Activated CD4-positive, CD25-positive, alpha-beta regulatory T cell (primary cell): Measurements from ENCODE around the gene CA6.
"Not testable (repeated sequence)": the region's sequence is repeated elsewhere in the genome, so short reads cannot be mapped to it uniquely, and the experiment has no call there.

Experiments
- DNase-seq, 4 experiments: peaks; one replicate each; lab custom pipeline; 2025; lab: John Stamatoyannopoulos, UW

Gene CA6

DNA sequence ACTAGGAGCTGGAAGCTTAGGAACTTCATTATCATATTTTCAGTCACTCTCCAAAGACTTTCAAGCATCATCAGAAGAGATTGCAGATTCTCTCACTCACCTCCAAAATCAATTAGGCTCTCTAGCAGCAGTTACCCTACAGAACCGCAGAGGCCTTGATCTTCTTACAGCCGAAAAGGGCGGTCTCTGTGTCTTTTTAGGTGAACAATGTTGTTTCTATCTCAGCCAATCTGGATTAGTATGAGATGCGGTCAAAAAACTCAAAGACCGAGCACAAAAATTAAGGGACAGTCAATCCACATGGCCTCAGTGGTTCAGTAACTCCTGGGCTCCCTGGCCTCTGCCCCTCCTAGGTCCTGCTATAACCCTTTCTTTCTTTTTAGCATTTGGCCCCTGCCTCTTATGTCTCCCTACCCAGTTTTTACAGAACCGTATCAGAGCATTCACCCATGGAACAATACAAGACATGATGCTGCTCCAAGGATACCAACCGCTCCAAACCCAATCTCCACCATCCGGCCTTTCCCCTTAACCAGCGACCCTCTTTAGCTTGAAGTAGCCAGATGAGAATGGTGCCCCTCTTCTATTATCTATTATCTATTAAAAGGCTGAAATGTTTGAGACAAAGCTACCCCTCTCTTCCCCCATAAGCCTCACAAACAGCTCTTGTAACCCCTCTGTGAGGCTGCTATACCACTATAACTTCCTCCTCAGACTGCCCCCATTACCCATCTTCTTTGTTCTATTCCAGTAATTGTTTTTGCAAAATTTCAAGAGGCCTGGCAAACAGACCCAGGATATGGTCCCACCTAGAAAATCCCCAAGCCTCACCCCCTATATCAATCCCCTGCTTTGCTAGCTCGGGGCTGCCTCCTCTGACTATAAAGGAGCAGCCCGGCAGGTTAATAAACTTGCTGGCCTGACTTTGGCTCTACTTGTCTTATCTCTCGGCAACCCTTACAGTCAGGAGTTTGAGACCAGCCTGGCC, 18.7 kb upstream of the CA6 start:
- no peak for DNase-seq

- no peak for DNase-seq
These were observed 15.6 kb upstream of the CA6 start for GRCh38 chr1:8930116-8930515.

- not testable (repeated sequence) for DNase-seq
These were observed 8.6 kb upstream of the CA6 start for GRCh38 chr1:8937051-8937450.

DNA sequence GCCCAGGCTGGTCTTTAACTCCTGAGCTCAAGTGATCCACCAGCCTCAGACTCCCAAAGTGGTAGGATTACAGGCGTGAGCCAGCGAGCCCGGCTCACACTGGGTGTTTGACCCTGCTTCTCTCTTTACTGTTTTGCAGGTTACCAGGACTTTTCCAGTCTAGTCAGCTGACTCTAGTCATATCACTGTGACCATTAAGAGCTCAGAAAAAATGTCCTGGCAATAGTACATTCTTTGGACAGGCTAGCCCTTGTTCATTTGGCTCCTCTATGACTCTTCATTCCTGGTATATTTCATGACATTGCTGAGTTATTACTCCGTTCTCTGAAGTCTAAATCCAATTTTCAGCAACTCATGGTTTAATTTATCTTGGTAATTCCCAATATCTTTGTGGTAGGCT, 8.0 kb upstream of the CA6 start:
- DNase-seq, result no peak

GRCh38 chr1:8938232-8938999, 7.3 kb upstream of the CA6 start:
- no peak for DNase-seq

DNA sequence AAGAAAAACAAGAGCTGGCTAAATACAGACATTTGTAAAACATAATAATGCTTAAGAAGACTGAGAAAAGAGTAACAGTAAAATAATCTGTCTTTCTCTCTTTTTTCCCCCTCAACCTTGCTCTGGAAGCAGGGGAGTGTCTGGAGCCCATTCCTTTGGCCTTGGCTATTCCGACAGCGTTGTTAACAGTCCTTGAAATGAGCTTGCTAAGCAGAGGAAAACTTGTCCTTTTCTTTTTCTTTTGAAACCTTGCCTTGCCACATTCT, 6.7 kb upstream of the CA6 start:
- DNase-seq, result no peak

DNA sequence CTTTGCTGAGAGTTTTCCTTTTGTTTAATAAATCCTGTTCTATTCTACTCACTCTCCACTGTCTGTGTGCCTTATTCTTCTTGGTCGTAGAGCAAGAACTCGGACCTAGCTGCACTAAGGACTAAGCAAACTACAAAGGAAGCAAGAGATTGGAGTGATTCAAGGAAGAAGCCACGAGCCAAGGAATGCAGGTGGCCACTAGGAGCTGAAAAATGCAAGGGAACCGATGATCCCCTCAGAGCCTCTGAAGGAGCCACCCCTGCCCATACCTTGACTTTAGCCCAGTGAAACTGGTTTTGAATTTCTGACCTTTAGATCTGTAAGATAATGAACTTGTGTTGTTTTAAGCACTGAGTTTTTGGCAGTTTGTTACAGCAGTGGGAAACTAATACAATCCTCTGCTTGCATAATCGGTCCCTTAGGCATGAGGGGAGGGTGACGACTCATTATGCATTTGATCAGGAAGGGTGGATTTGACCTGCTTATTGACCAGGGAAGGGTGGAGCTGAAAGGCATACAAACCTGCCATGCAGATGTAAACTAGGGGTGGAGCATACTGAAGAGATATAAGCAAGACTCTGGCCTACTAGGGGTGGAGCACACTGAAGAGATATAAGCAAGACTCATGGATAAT, 6.2 kb upstream of the CA6 start:
- no peak for DNase-seq

- DNase-seq, result no peak
These were observed 3.8 kb upstream of the CA6 start for GRCh38 chr1:8941906-8942305.

DNA sequence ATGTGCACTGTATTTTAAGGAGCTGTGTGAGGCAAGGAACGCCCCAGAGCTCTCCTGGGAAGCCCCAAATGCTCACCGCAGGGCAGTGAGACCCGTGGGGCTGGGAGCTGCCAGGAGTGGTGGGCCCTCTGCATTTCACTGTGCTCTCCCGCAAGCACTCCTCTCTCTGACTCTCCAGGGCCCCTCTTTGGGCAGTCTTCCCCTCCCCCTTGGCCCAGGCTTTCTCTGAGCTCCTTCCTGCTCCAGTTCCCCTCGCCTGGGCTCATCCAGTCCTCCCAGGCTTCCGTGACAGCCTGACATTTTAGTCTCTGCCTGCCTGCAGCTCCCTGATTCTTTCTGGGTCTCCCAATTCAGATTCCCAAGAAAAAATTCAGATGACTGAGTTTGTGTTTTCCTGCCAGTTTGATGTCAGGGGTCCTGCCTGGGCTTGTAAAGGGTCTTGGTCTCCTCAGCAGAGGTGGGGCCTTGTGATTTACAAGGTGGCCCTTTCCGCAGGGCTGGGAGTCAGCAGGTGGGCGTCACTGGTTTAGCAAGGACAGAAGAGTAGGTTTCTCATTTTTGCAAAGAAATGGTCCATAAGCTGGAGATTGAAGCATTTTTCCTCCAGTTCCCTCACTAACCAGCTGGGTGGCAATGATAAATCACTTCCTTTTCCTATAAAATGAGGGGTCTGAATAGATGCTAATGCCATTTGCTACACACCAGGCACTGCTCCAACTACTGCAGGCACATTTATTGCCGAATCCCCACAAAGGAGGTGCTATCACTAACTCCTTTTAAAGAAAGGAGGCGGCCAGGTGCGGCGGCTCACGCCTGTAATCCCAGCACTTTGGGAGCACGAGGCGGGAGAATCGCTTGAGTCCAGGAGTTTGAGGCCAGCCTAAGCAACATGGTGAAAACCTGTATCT, 1.9 kb upstream of the CA6 start:
- no peak for DNase-seq

DNA sequence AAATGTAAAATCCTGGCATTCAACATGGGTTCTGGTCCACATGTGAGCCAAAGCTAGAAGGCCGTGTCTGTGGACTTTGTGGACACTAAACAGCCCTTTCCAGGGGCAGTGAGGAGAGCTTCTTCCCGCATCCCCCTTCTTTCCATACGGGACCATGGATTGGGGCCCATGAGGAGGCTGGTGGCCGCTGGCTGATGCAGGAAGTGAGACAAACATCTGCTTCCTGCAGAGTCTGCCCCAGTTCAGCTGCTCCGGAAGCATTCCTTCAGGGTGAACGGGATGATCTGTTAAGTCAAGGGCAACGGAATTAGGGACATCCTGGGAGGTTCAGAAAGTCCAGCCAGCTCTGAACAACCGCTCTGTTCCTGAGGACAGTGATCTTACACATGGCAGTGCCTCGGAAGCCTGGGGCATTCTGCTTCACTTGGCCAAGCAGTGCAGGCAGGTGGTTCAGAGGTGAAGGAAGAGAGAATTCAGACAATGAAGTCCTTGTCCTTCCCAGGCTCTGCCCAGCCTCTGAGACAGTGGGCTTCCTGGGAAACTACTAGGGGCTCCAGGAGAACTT, 1.5 kb downstream of the CA6 start:
- no peak for DNase-seq

GRCh38 chr1:8950309-8950708, 4.6 kb downstream of the CA6 start:
- no peak for DNase-seq

DNA sequence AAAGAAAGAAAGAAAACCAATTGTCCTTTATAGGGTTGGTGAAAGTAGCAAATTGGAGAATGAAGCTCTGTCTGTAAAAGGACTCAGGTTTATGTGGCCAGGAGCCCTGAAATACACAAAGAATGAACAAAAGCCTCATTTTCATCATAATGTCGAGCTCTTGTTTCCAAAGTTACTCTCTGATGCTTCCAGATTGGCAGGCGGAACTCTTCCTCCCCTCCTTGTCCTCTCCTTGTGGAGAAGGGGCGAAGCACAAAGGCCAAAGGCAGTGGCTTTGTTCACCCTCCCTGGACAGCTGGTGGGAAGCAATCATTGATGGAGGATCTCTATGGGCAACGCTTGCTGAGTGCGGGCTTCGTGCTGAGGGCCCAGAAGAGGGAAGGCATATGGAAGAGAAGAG, 5.6 kb downstream of the CA6 start:
- DNase-seq, result no peak

- DNase-seq, result no peak
These were observed 9.7 kb downstream of the CA6 start for GRCh38 chr1:8955406-8955805.

DNA sequence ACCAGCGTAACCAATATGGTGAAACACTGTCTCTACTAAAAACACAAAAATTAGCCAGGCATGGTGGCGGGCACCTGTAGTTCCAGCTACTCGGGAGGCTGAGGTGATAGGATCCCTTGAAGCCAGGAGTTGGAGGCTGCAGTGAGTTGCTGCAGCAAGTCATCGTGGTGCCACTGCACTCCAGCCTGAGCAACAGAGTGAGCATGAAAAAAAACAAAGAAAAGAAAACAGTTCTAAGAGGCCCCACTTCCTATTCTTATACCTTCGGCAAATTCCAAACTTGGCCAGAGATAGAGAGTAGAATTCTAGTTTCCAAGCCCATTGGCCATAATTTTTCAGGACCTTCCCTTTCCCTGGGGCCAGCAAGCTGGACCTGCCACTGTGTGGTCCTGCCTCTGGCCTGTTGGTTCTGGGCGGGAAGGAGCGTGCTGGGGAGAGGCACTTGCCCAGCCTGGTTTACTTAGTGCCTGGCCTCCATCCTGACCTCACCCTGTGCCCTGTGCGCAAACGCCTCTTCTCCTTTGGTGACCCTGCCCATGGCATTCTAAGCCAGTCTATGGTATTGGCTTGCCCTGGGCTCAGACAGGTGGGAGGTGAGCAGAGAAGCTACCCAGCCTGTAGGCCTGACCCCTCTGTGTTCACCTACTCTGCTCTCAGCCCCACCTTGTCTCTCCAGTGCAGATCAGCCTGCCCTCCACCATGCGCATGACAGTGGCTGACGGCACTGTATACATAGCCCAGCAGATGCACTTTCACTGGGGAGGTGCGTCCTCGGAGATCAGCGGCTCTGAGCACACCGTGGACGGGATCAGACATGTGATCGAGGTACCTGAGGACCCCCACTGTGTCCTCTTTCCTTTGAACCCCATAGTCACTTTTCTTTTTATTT, 11.0 kb downstream of the CA6 start:
- DNase-seq, result no peak

DNA sequence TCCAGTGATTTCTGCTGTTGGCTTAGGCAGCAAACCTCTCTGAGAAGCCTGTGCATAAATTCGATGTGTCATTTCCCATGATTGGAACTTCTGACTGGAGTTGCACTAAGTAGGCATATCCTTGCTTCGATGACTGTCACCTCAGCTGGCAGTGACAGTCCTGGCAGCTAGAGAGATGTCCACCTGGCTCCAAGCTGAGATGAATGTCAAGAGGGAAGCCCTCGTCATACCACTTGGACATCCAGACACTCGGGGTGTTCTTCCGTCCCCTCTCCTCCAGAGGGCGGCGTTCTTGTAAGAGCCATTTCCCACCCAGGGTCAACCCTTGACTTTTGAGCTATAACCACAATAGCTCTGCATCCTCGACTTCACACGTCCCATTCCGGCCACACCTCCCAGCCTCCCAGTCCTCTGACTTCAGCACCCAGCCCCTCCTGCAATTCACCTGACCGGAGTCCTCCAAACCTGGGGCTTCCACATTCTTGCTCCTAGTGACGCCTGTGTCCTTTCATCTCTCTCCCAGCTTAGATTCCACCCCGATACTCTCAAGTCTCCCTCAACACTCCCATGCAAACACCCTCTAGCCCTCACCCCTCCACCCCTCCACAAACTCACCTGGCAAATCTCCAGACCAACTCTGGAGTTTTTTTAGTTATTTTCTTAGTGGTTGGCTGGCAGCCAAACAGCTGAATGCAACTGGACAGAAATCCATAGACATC, 17.3 kb downstream of the CA6 start:
- no peak for DNase-seq

GRCh38 chr1:8963963-8964362, 18.3 kb downstream of the CA6 start:
- DNase-seq, result no peak

GRCh38 chr1:8965121-8965820, 19.6 kb downstream of the CA6 start:
- DNase-seq, result no peak

DNA sequence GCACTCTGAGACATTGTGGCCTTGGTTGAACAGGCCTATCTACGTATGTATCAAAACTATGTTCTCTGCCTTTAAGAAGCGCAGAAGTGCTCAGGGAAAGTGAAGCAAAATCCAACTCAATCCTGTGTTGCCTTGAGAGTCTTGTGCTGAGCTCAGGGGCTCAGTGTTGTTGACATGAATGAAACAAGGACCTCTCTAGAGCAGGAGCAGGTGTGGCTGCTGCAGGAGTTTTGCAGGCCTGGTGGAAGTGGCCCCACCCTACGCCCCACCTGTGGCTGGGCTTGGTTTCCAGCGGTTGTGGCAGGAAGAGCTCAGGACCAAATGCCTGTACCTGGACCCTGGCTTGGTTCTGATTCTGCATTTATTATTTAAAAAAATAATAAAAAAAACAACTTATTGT, 20.9 kb downstream of the CA6 start:
- DNase-seq, result no peak

DNA sequence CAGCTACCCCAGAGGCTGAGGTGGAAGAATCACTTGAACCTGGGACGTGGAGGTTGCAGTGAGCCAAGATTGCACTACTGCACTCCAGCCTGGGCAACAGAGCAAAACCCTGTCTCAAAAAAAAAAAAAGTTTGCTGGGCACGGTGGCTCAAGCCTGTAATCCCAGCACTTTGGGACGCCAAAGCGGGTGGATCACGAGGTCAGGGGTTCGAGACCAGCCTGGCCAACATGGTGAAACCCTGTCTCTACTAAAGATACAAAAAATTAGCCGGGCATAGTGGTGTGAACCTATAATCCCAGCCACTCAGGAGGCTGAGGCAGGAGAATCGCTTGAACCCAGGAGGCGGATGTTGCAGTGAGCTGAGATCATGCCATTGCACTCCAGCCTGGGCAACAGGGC, 23.2 kb downstream of the CA6 start:
- not testable (repeated sequence) for DNase-seq
